ENCODE measurements around the gene RAD51B. TPM values are rescaled to one million over a fixed set of nuclear protein-coding genes. Genes with fewer than 3 reads are reported as not detected.

Gene RAD51B
- total RNA-seq, 1 experiment from 2014 or later: 16.7 TPM

DNA sequence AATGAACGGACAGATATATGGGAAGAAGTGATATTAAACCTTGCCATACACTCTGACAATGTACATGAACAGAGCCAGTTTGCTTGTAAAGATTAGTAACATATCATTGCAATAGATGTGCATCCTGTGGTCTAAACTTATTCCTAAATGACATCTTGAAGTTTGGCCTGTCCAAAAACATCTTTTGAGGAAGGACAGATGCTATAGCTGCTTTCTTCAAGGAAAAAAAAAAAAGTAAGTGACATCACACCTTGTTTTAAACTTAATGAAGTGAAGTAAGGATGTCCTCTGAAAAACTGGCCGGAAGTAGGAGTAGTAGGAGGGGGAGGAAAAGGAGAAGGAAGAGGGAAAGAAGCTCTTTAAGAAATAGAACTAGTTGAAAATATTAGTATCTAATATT, 132.8 kb downstream of the RAD51B start:
- Histone ChIP-seq H3K23me2 (ENCODE audit: insufficient read length, low read depth, low read length, poor library complexity, severe bottlenecking) (no peaks in the 10 kb centered on the region), H3K79me2 (ENCODE audit: insufficient read depth, low read length) (no peaks in the 10 kb centered on the region; the same call in 1 of the 2 replicates), H2BK5ac (ENCODE audit: insufficient read length, low read length) (no peak overlapping the region), H3K4ac (ENCODE audit: low read depth, low read length) (no peak overlapping the region), H3K9ac (ENCODE audit: extremely low read depth, insufficient read length, low read length) (no peak overlapping the region), H4K20me1 (ENCODE audit: control insufficient read depth, insufficient read depth, insufficient read length) (no peaks in the 10 kb centered on the region), H4K8ac (replicated peaks; ENCODE audit: insufficient read length, low read depth, low read length) (no peak overlapping the region), H3K27ac (ENCODE audit: insufficient read length, low read depth, low read length) (no peak overlapping the region), H3K56ac (ENCODE audit: insufficient read length, low read depth, low read length) (no peak overlapping the region), H3T11ph (ENCODE audit: low read length) (no peak overlapping the region), H3K27me3 (ENCODE audit: insufficient read depth, low read length) (no peaks in the 10 kb centered on the region), H2BK12ac (ENCODE audit: insufficient read length, low read depth, low read length) (no peak overlapping the region), H3K4me1 (ENCODE audit: insufficient read depth, low read length) (no peaks in the 10 kb centered on the region), H3K79me1 (ENCODE audit: insufficient read depth, low read depth, low read length, poor library complexity, severe bottlenecking) (no peaks in the 10 kb centered on the region), H2BK15ac (ENCODE audit: low read depth, low read length) (no peak overlapping the region), H3K9me3 (ENCODE audit: control insufficient read depth, low read depth, low read length) (no peaks in the 10 kb centered on the region), H3K18ac (ENCODE audit: insufficient read length, low read depth, low read length) (no peak overlapping the region), H3K23ac (ENCODE audit: insufficient read length, low read depth, low read length) (no peak overlapping the region), H4K5ac (ENCODE audit: insufficient read length, low read depth, low read length) (no peak overlapping the region), H2AFZ (ENCODE audit: low read length) (no peak overlapping the region), H2BK120ac (ENCODE audit: low read depth, low read length, poor library complexity, severe bottlenecking) (no peak overlapping the region), H3K4me2 (ENCODE audit: insufficient read depth, insufficient read length, low read length) (no peak overlapping the region), H3K14ac (ENCODE audit: insufficient read depth, low read length) (no peak overlapping the region), H4K91ac (ENCODE audit: insufficient read length, low read depth, low read length) (no peak overlapping the region), H2BK20ac (ENCODE audit: low read depth, low read length, poor library complexity, severe bottlenecking) (no peak overlapping the region), H2AK5ac (ENCODE audit: insufficient read length, low read length) (no peak overlapping the region)
- Mint-ChIP-seq H3K27me3 (ENCODE audit: low read depth) (no peaks in the 10 kb centered on the region), H3K9me3 (peaks cover 12 to 17% of the 10 kb centered on the region in 2 experiments), H3K4me1 (no peaks in the 10 kb centered on the region), H3K27ac (no peak overlapping the region), H3K36me3 (ENCODE audit: insufficient read depth in 1 of 3, low read depth in 3 of 3) (peaks cover 0 to 18% (median 18%) of the 10 kb centered on the region in 3 experiments; a peak in 5 of 7 replicates), H3K4me3 (no peak overlapping the region)
- DNase-seq: no peak
- WGBS (ENCODE audit: extremely low coverage, insufficient read length, low lambda C conversion rate): no CpG with 5 or more reads among the region's 2 CpGs
- TF ChIP-seq, protein P1, sequence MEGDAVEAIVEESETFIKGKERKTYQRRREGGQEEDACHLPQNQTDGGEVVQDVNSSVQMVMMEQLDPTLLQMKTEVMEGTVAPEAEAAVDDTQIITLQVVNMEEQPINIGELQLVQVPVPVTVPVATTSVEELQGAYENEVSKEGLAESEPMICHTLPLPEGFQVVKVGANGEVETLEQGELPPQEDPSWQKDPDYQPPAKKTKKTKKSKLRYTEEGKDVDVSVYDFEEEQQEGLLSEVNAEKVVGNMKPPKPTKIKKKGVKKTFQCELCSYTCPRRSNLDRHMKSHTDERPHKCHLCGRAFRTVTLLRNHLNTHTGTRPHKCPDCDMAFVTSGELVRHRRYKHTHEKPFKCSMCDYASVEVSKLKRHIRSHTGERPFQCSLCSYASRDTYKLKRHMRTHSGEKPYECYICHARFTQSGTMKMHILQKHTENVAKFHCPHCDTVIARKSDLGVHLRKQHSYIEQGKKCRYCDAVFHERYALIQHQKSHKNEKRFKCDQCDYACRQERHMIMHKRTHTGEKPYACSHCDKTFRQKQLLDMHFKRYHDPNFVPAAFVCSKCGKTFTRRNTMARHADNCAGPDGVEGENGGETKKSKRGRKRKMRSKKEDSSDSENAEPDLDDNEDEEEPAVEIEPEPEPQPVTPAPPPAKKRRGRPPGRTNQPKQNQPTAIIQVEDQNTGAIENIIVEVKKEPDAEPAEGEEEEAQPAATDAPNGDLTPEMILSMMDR (conservative IDR thresholded peaks at IDR 0.05): no peak
